SH-SY5Y (cell line): ENCODE data around the gene EBF3.

Experiments
- GATA2 ChIP-seq: IDR thresholded peaks from 2 replicates; pipeline ENCODE4 v1.6.1; 2011; ENCODE audit warnings: mild to moderate bottlenecking, low read depth, low read length
- GATA3 ChIP-seq: IDR thresholded peaks from 2 replicates; pipeline ENCODE4 v1.6.1; 2011; ENCODE audit warnings: low read depth, mild to moderate bottlenecking, low read length, moderate library complexity

DNA sequence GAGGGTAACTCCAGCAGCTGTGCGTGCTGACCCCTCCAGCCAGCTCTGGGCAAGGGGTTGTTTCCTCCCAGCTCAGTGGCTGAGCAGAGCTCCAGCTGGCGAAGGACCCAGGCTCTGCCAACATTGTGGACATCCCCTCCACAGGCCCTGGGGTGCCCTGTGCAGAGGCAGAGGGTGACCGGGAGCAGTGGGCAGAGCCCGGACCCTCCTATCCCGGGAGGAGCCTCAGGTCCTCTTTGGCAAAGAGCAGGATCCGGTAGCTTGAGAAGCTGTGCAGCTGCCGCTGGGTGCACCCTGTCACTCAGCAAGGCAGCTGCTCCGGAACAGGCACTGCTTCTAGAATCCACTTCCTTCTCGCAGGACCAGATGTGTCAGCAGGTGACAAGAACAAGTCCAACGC lies 175.9 kb downstream of the EBF3 start:
- no peak for TF ChIP-seq GATA3
- no peak for TF ChIP-seq GATA2
